HEK293 (cell line): ENCODE data around the gene IMMP2L.

Experiments used
- CTCF ChIP-seq: fragments of 450-650 bp; formaldehyde crosslinking; IDR thresholded peaks from 2 replicates; pipeline ENCODE4 v1.5.1; 2016; ENCODE audit warnings: missing biosample characterization, missing genetic modification characterization
- KLF10 ChIP-seq: fragments of 450-650 bp; IDR thresholded peaks from 2 replicates; pipeline ENCODE4 v1.5.1; 2018; ENCODE audit warnings: missing biosample characterization, mild to moderate bottlenecking, missing genetic modification characterization
- ZFP37 ChIP-seq: fragments of 450-650 bp; formaldehyde crosslinking; IDR thresholded peaks from 2 replicates; pipeline ENCODE4 v1.5.1; 2016; ENCODE audit warnings: missing biosample characterization, missing genetic modification characterization
- ZNF121 ChIP-seq: fragments of 450-650 bp; formaldehyde crosslinking; IDR thresholded peaks from 2 replicates; pipeline ENCODE4 v1.5.1; 2016; ENCODE audit warnings: missing biosample characterization, missing genetic modification characterization
- ZNF639 ChIP-seq: fragments of 450-650 bp; formaldehyde crosslinking; IDR thresholded peaks from 2 replicates; pipeline ENCODE4 v1.5.1; 2016; ENCODE audit warnings: missing biosample characterization, missing genetic modification characterization
- ZNF692 ChIP-seq: fragments of 450-650 bp; formaldehyde crosslinking; IDR thresholded peaks from 2 replicates; pipeline ENCODE4 v1.5.1; 2016; ENCODE audit warnings: missing biosample characterization, missing genetic modification characterization
- ZNF701 ChIP-seq: fragments of 450-650 bp; formaldehyde crosslinking; IDR thresholded peaks from 2 replicates; pipeline ENCODE4 v1.5.1; 2016; ENCODE audit warnings: missing biosample characterization, missing genetic modification characterization

- TF ChIP-seq ZNF121 (no peak), CTCF (tag by site-specific recombination) (no peak), KLF10 (tag by site-specific recombination) (no peak), ZNF692 (tag by site-specific recombination) (no peak), ZNF639 (tag by site-specific recombination) (no peak), ZFP37 (tag by site-specific recombination) (no peak), ZNF701 (tag by site-specific recombination) (no peak)
Observed at GRCh38 chr7:110918949-110919548, 643.2 kb downstream of the IMMP2L start.
